Ovary (tissue), 9 donors: Measurements from ENCODE around the gene ANKRD22. TPM values are rescaled to one million over a fixed set of nuclear protein-coding genes. Genes with fewer than 3 reads are reported as not detected.

Experiments used
- DNase-seq, 5 donors: peaks; one replicate each; pipeline ENCODE4 v3.0.0-alpha.2; 2019 to 2020
- H3K27ac ChIP-seq, 2 donors: fragments of 200-600 bp; one replicate each; pipeline versions ENCODE4 v1.5.1 to v1.8.0; 2019 to 2022
- H3K27me3 ChIP-seq: fragments of 200-600 bp; one replicate; pipeline ENCODE4 v1.8.0; 2022
- H3K36me3 ChIP-seq: fragments of 200-600 bp; sonication (generic); one replicate; pipeline ENCODE4 v1.5.1; 2019
- H3K4me1 ChIP-seq: one replicate; pipeline ENCODE4 v1.8.1; 2013; ENCODE audit warnings: mild to moderate bottlenecking, moderate library complexity; ENCODE audit not compliant: insufficient read depth
- H3K4me3 ChIP-seq: fragments of 200-600 bp; sonication (generic); one replicate; pipeline ENCODE4 v1.5.1; 2017
- H3K9me3 ChIP-seq, 2 donors: fragments of 200-600 bp in 1 of 2; sonication (generic) in 1 of 2; one replicate each; pipeline versions ENCODE4 v1.5.1 to v1.8.1; 2013 to 2019; ENCODE audit warnings: mild to moderate bottlenecking in 1 of 2, moderate library complexity in 1 of 2
- EP300 ChIP-seq: sonication (generic); formaldehyde crosslinking; IDR thresholded peaks from one replicate; pipeline ENCODE4 v1.6.1; 2017; ENCODE audit warnings: antibody characterized with exemption
- POLR2A ChIP-seq: fragments of 450-650 bp; IDR thresholded peaks from one replicate; pipeline ENCODE4 v1.6.1; 2017; ENCODE audit warnings: antibody characterized with exemption, mild to moderate bottlenecking, moderate library complexity
- WGBS, 3 donors: extraction: QIAGEN DNeasy Blood & Tissue Kit in 1 of 3; methylation state at CpG; one replicate each; pipeline versions ENCODE4 v1.1.5 to v1.1.7; 2013 to 2017; 5-methylcytosine and 5-hydroxymethylcytosine counted together
- intact Hi-C, 4 donors: fragments of 100-400 bp; cut with DNase I; formaldehyde crosslinking; loops; one replicate each; pipeline versions ENCODE4 v1.11.0 to v1.15.1; 2022 to 2023
- polyA plus RNA-seq, 2 donors: library from polyadenylated mRNA; stranded (reverse); fragments of 200-250 nt in 1 of 2; fragments of 350-450 nt in 1 of 2; fragmentation: Illumina TruSeq in 1 of 2; extraction: RNeasy Lipid Tissue Mini Kit (QIAGEN cat#74804) in 1 of 2; gene quantifications; one replicate each; pipeline ENCODE4 v1.2.3, GENCODE V29; 2013 to 2014
- total RNA-seq, 7 donors: library from RNA; depleted of rRNA in 2 of 7; stranded (reverse); fragments of >200 nt in 2 of 7; fragmentation: NEBNext Ultra II Directional in 3 of 7; extraction: Animal tissue kit (Norgen Biotek cat#: 25700) in 3 of 7; gene quantifications; one replicate each; pipeline versions ENCODE4 v1.1.0 to v1.2.4, GENCODE V29; 2016 to 2023
- TF ChIP-seq, protein P1 (sequence below), 3 donors: fragments of 450-650 bp in 2 of 3; fragments of 200-600 bp in 1 of 3; IDR thresholded peaks; one replicate each; pipeline versions ENCODE4 v1.5.1 to v1.8.0; 2016 to 2022; ENCODE audit warnings: antibody characterized with exemption in 3 of 3, mild to moderate bottlenecking in 1 of 3
- donor health status: DM: no; HTN: no; CAD: no; lungs with moderate emphysema.
- donor health status: DM: no; HTN: no; CAD: no.
- donor health status: Bipolar disorder and iron deficiency.
- donor health status: DM: yes; HTN: yes; CAD: no.
- donor health status: DM: no; HTN: no; CAD: no.
- donor health status: DM: yes; HTN: yes; CAD: no.

The ANKRD22 gene
- total and polyA plus RNA-seq, 9 donors: 0.42 to 0.63 TPM; not detected in 7

DNA sequence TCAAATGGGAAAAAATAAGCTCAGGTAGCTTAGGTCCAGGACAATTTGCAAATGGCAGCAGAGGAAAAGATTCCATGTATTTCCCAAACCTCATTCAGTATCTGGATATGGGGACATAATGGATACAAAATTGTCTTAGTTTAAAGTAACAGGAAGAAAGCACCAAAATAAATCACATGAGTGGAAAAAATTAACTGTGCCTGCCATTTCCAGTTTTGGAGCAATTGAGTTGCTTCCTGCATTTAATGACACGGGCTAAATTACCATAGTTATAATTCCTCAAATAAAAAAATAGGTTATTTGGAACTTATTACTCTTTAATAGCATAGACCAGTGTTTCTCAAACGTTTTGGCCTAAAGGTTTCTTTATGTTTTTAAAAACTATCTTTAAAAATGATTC is 22.1 kb upstream of the ANKRD22 start:
- no peaks in the 10 kb centered on the region for H3K36me3 ChIP-seq
- no peak overlapping the region for H3K27ac ChIP-seq
- no peaks in the 10 kb centered on the region for H3K27me3 ChIP-seq
- H3K4me3 ChIP-seq: no peak overlapping the region
- no peaks in the 10 kb centered on the region for H3K4me1 ChIP-seq
- 10 to 23% (median 11%) methylated on average over 2 of the region's 2 CpGs for WGBS, 3 donors
- TF ChIP-seq POLR2A: no peak
- TF ChIP-seq, protein P1, sequence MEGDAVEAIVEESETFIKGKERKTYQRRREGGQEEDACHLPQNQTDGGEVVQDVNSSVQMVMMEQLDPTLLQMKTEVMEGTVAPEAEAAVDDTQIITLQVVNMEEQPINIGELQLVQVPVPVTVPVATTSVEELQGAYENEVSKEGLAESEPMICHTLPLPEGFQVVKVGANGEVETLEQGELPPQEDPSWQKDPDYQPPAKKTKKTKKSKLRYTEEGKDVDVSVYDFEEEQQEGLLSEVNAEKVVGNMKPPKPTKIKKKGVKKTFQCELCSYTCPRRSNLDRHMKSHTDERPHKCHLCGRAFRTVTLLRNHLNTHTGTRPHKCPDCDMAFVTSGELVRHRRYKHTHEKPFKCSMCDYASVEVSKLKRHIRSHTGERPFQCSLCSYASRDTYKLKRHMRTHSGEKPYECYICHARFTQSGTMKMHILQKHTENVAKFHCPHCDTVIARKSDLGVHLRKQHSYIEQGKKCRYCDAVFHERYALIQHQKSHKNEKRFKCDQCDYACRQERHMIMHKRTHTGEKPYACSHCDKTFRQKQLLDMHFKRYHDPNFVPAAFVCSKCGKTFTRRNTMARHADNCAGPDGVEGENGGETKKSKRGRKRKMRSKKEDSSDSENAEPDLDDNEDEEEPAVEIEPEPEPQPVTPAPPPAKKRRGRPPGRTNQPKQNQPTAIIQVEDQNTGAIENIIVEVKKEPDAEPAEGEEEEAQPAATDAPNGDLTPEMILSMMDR (IDR thresholded peaks at IDR 0.05): no peak
- TF ChIP-seq EP300: no peak
- DNase-seq: no peak
- intact Hi-C loops: no loop called here
- H3K9me3 ChIP-seq: no peaks in the 10 kb centered on the region

DNA sequence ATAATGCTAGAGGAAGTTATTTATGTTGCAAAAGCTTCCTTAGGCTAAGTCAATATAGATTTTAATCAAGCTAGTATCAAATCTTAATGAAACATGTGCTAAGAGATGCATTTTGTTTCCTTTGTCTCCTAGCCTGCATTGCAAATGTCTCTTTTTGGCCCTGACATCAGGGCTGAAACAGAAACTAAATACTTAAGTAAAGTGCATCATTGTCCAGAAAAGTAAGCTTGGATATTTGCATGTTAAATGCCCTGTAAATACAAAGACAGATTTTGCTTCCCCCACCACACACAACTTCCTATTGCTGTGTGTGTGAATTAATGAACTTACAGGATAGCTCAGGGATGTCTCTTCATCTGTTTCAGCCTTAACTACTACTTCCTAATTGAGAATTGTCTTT is 18.4 kb upstream of the ANKRD22 start:
- intact Hi-C loops: no loop called here
- TF ChIP-seq EP300 (no peak), POLR2A (no peak)
- TF ChIP-seq, protein P1 (IDR thresholded peaks at IDR 0.05): no peak
- no peaks in the 10 kb centered on the region for H3K9me3 ChIP-seq
- H3K4me3 ChIP-seq: no peak overlapping the region
- H3K36me3 ChIP-seq: no peaks in the 10 kb centered on the region
- no peak for DNase-seq
- H3K4me1 ChIP-seq: no peaks in the 10 kb centered on the region
- H3K27ac ChIP-seq: no peak overlapping the region
- H3K27me3 ChIP-seq: no peaks in the 10 kb centered on the region

DNA sequence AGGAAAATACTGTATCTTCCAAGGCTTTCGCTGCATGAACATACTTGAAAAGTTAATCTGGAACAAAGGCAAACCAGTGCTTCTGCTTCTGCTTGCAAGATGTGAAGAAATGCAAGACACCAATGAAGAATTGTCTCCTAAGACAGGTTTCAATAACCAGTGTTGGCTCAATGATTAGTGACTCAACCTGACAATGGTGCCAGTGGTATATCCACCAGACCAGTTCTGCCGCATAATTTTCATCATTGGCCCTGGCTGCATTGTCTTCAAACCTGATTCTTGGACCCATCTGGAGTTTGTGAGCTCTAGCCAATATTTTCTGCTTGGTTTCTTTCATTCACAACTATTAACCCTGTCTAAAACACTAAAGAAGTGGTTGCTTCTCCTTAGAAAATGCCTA is 14.8 kb upstream of the ANKRD22 start:
- intact Hi-C loops: no loop called here
- Histone ChIP-seq H3K36me3 (no peaks in the 10 kb centered on the region), H3K4me3 (no peak overlapping the region), H3K9me3 (no peaks in the 10 kb centered on the region), H3K27ac (no peak overlapping the region), H3K27me3 (no peaks in the 10 kb centered on the region), H3K4me1 (no peaks in the 10 kb centered on the region)
- 91 to 98% (median 95%) methylated on average over 2 of the region's 2 CpGs for WGBS, 3 donors
- no peak for DNase-seq
- TF ChIP-seq, protein P1 (IDR thresholded peaks at IDR 0.05): no peak
- no peak for TF ChIP-seq POLR2A
- no peak for TF ChIP-seq EP300

DNA sequence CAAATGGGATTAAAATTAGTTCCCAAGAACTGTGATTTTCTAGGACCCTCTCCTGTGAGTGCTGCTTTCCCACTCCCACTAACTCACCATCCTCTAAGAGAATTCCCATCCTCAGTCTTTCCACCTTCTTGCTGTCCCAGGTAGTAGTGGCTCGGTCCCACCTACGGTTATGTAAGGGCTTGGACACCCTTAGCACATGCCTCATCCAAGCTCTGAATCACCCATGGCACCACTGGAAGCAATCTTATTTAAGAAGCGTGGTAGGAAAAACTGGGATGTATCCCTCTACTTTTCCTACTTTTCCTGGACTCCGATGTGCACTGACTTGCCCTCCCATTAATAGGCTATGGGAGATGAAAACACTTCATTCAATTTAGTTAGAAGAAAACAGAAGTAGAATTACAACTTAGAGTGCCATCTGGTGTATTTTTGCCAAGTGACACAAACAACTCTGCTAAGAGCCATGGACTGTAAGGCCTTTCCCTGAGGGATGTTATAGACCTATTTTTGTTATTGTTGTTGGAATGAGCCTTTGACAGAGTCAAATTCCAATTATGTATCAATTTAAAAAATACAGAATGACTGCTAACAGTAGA is 13.7 kb upstream of the ANKRD22 start:
- TF ChIP-seq POLR2A: no peak
- TF ChIP-seq, protein P1 (IDR thresholded peaks at IDR 0.05): no peak
- no peak for TF ChIP-seq EP300
- no peak overlapping the region for H3K27ac ChIP-seq
- DNase-seq: no peak
- intact Hi-C loops: no loop called here
- no peaks in the 10 kb centered on the region for H3K27me3 ChIP-seq
- H3K4me1 ChIP-seq: no peaks in the 10 kb centered on the region
- no peak overlapping the region for H3K4me3 ChIP-seq
- WGBS, 3 donors: 91 to 93% (median 93%) methylated on average over 4 of the region's 4 CpGs
- H3K36me3 ChIP-seq: no peaks in the 10 kb centered on the region
- no peaks in the 10 kb centered on the region for H3K9me3 ChIP-seq

DNA sequence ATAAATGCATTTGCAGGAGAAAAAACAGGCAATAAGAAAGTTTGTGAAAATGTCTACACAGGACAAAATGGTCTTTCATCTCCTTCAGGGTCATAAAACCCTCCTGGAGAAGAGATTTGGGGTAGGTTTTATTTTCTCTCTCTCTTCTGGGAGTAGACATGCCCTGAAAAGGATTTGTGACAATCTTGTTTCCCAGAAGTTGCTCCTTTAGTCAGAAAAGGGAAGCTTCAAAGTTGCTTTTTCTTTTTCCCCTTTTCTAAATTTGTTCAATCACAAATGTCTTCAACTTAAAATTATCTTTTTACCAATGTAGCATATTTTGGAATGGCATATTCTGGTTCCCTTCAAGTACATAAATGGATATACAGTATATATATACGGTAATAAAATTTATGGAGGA is 9.4 kb upstream of the ANKRD22 start:
- H3K9me3 ChIP-seq: no peaks in the 10 kb centered on the region
- intact Hi-C loops: no loop called here
- TF ChIP-seq EP300 (no peak), POLR2A (no peak)
- TF ChIP-seq, protein P1 (IDR thresholded peaks at IDR 0.05): no peak
- no peak for DNase-seq
- H3K27ac ChIP-seq: no peak overlapping the region
- no peaks in the 10 kb centered on the region for H3K4me1 ChIP-seq
- no peak overlapping the region for H3K4me3 ChIP-seq
- WGBS, 3 donors: 0 to 52% (median 45%) methylated on average over 1 of the region's 1 CpG
- no peaks in the 10 kb centered on the region for H3K36me3 ChIP-seq
- H3K27me3 ChIP-seq: no peaks in the 10 kb centered on the region
